Suppressor macrophage treated with lipopolysaccharide for 4 hours (primary cell): Measurements from ENCODE around the gene RASL12.

Source experiments
- DNase-seq: peaks from one replicate; pipeline ENCODE4 v3.0.0-alpha.2; 2020

Gene RASL12

DNA sequence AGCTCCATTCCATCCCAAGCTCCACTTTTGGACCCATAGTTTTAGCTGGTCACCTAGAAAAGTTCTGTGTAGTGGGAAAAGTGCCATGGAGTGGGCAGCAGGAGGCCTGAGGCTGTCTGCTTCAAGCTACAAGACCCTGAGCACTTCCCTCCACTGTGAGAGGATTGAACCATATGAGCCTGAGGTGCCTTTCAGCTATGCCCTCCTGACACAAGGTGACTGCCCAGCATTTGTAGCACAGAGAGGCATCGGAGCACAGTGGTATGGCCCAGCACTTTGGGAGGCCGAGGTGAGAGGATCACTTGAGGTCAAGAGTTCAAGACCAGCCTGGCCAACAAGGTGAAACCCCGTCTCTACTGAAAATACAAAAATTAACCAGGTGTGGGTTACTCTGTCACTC, 4.8 kb upstream of the RASL12 start:
- no peak for DNase-seq

DNA sequence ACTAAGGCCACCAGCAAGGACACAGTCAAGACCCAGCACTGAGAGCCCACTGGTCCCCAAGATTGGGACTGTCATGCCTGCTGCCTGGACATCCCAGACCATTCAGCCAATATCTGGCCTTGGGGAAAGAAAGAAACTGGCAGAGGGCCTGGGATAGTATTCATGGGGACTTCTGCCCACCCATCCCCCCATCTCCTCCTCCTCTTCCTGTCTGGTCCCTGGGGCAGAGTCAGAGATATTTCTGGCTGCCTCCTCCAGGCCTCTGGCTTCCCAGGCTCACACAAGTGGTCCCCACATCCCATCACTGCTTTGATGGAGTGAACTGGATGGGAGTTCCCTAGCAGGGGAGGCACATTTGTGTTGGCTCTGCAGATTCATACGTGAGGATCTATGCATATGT, 4.2 kb upstream of the RASL12 start:
- DNase-seq: no peak

DNA sequence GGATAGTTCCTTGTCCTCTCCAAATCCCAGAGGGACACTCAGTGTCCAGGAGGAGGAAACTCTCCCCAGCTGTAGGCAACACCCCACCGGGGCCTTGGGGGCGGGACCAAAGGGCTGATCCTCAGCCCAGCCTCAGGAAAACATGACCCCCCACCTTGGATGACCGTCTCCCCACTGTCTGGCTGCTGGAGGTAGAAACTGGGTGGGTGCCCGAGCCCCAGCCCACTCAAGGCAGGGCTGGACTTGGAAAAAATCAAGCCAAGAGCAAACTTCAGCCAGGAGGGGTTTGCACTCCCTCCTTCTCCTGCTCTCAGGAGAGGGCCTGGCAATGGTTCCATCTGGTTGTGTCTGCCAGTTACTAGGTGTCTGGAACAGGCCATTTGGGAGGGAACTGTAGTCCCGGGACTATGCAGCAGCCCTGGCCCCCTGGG, 3.6 kb upstream of the RASL12 start:
- no peak for DNase-seq

DNA sequence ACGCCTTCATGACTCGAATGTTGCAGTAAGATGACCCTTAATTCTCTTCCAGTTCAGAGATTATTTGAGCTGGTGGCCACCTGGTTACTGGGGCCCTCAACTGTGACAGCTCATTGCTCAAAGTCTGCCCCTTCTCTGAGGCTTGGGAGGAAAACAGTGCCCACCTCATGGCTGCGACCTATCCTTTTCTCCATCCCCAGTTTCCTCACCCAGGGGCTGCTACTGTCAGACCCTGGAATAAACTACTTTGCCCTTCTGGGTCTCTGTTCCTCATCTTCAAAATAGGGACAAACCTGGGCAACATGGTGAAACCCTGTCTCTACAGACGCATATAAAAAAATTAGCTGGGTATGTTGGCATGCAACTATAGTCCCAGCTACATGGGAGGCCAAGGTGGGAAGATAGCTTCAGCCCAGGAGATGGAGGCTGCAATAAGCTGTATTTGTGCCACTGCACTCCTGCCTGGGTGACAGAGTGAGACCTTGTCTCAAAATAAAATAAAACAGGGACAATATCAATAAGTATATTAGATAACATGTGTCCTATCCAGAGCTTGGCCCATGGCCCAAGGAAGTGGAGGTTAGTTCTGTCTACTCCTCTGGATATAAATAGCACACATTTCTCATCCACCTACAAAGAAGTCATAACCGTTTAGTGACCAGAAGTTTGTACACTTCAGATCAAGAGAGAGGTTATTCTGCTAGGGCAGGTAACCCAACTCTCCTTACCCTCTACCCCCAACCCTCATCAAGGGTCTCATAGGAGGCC, 2.2 kb upstream of the RASL12 start:
- DNase-seq: no peak

DNA sequence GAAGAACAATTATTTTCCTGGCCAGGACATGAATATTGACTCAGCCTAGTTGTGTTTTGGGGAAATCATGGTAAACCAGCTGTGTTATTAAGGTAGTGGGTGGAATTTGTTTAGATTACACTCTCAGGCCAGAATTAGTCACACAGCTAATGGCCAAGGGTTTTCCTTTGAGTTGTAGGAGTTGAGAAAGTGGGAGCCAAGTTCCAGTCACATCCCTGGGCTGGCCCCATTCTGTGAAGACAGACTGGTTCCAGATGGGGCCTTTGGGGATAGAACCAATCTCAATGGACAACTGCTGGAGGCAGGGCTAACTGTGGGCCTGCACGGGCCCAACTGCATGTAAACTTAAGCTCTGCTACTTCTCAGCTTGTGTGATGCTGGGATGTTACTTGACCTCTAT, 1.4 kb upstream of the RASL12 start:
- peak; percentile 11 for DNase-seq

DNA sequence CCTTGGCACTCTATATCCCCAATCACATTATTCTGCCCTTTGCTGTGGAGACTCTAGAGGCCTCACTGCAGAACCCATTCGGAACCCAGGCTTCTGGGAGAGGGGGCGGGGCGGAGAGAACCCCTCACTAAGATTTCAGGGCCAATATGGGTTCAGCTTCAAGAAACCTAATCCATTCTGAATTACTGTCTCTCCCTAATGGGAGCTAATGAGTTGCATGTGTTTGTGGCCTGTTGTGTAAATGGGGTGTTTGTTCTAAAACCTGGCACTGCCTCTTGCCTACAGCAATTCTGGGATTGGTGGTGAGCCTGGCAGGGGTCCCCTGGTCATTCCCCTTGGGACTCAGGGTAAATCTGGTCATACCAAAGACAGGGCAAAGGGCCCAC, 605 bp upstream of the RASL12 start:
- DNase-seq: no peak

DNA sequence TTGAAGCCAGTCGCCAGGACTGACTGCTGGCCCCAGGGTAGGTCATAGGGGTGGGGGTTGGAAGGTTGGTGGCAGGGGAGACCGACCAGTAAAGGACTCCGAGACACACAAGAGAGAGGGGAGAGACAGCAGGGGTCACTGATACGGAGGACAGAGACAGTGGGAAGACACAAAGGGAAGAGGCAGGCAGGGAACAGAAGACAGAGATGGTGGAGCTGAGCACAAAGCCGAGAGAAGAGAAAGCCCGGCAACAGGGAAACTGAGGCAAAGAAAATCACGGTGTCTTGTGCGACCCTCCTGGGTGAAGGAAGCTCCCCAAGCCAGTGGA, 510 bp downstream of the RASL12 start:
- DNase-seq: no peak

DNA sequence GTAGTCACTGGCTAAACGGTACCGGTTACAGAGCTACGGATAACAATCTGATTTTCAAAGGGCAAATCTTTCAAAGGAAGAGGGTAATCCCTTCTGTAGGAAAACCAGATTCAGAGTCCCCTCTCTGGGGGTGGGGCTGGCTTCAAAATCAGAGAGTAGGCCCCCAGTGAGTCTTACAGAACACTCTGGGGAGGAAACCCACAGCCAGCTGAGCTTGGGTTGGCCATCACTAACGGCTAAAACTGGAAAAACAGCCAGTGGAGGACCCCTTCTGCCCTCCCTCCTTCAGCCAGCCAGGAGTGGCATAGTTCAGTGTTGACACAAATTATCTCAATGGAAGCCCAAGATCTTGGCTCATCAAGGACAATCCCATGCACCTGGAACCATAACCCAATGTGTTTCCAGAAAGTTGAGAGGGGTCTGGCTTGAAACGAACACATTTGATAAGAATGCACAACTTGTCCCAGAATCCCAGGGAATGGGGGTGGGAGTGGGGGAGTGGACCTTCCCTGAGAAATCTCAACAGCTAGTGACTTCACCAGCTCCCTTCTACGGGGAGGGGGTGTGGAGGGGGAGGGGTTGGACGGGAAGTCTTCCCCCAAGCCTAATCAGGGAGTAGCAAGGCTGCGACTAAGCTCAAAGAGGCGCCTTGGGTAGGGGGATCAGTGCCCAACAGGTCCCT, 1.0 kb downstream of the RASL12 start:
- no peak for DNase-seq

DNA sequence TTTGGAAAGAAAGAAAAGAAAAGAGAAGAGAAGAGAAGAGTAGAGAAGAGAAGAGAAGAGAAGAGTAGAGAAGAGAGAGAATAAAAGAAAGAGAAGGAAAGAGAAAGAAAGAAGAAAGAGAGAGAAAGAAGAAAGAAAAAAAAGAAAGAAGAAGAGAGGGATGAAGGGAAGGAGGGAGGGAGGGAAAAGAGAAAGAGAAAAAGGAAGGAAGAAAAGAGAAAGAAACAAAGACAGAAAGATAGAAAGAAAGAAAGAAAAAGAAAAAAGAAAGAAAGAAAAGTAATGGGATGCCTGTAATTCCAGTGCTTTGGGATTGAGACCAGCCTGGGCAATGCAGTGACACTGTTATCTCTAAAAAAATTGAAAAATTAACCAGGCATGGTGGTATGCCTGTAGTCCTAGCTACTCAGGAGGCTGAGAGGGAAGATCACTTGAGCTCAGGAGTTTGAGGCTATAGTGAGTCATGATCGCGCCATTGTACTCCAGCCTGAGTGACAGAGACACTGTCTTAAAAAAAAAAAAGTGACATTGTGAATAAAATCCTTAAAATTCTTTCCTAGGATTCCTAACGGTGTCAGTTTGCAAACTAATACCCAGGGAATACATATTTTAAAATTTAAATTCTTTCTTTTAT, 1.7 kb downstream of the RASL12 start:
- no peak for DNase-seq

DNA sequence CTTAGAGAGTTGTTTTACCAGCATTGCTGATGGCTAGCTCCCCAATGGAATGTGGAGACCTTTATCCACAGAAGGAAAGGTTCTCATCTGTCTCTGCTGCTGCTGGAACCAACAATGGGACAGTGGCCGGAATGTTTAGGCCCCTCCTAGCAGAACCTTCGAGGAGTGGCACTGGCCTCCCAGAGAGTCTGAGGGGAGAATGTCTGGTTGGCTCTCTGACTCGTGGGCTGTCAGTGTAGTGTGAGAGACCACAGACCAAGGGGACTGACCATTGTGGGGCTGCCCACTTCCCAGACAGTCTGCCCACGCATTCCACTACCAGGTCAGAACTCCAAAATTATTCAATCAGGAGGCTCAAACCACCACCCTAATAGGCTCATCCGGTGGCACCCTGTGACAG, 5.1 kb downstream of the RASL12 start:
- DNase-seq: no peak

DNA sequence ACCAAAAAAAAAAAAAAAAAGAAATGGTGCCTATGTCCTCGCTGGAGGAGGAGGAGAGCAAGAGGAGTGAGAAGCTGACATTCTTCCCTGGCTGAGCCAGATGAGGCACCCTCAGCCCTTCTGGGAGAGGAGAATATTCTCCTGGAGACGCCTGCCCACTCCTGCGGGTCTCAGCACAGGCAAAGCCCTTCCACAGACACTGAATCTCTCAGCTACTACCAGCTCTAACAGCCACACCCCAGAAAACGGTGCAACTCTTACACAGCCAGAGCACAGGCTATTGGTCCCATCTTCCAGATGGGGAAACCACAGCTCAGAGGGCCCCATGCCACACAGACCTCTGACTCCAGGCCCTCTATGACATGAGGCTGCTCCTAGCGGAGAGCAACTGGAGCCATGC, 5.7 kb downstream of the RASL12 start:
- no peak for DNase-seq

DNA sequence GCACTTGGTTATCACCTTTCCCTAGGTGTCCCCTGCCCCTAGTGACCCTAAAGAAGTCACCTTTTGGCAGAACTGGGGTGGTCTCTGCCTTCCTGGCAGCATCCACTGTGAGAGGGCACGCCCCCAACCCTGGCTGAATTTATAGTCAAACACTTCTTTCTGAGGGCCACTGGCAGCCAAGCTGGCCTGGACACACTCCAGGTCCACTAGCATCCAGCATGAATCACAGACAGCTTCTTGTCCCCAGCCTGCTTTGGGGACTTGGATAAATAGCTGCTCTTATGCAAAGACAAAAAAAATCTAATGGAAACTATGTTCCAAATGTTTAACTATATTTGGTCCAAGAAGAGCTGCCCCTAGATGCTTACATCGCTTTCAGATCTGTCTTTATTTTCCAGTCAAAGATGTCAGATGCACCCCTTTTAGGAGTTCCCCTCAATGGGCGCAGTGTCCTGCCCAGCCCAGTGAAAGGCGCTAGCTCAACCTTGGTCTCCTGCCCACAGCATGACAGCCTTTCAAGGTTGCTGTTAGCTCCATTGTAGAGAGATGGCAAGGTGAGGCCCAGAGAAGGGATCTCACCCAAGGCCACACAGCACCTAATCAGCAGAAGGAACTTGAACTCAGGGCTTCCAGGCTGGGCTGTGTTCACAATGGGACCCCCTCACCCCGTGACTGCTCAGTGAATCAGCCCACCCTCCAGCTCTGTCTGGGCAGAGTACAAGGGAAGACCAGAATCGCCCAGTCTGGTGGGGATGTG, 7.0 kb downstream of the RASL12 start:
- DNase-seq: no peak

DNA sequence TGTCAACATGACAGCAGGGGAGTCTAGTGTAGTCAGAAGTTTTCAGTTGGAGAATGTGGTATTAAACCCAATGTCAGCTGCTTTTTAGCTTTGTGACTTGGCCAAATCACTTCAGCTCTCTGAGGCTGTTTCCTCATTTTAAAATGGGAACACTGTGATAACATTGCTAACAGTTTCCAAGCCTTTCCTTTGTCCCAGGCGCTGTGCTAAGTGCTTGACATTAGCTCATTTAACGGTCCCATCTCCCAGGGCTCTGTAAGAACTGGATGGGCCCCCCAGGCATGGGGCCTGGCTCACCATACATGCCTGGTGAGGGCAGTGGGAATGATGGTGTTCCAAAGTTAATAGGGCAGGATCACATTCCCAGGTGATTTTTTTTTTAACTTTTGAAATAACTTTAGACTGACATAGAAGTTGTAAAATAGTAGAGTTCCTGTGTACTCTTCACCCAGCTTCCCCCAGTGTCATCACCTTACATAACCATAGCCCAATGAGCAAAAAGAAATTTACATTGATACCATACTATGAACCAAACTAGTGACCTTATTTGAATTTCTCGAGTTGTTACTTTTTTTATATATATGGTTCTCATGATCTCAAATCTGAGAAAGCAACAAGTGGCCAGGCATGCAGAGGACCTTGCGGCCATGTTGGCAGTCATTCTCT, 7.7 kb downstream of the RASL12 start:
- DNase-seq: peak; percentile 15

DNA sequence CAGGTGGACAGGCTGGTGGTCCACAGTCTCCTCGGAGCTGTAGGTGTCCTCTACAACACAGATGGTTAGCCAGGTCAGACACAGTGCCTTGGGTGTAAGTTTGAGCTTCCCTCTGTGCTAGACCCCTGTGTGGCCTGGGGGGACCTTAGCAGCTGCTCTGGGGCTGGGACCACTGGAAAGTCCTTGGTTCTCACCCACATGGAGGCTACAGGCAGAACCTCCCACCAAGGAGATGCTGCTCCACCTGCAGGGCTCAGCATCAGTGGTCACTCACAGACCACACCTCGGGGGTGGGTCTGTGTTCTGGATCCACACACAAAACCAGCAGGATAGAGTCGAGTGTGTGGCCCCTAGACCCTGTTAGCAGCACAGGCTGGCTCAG, 8.4 kb downstream of the RASL12 start:
- no peak for DNase-seq

DNA sequence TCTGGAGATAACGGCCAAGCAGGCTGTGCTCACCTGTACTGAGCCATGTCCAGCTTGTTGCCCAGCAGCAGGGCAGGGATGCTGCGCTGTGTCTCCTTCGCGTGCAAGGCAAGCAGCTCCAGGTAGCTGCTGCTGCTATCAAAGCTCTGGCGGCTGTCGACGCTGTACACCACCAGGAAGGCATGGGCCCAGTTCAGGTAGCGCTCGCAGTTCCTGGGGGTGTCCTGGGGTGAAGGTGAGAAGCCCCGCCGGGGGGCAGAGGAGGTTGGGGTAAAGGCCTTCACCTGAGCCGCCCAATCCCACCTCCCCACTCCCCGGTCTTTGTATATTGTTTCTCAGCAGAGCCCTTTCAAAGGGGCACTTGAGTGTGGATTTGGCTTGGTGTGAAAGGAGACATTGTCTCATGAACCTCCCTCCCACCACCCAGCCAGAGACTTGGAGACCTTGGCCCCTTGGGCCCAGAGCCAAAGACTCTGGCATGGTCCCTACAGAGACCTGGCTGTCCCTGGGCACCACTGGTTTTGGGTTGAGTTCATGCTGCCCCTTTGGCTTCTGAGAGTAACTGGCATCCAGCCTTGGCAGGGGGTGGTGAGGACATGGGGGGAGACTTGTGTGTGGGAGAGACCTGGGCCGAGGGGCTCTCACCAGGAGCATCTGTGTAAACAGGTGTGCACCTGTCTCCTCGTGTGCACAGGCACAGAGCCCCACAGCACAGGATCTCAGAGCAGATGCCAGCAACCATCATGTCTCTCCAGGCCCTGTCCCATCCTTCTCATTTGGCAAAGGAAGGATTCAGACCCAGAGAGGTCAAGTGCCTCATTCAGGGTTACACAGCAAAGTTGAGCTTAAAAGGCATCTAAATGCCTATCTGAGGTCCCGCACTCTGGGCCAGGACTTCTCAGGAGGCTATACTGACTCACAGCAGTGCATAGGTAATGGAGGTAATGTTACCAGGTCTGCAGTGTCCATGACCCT, 9.1 kb downstream of the RASL12 start:
- DNase-seq: no peak

DNA sequence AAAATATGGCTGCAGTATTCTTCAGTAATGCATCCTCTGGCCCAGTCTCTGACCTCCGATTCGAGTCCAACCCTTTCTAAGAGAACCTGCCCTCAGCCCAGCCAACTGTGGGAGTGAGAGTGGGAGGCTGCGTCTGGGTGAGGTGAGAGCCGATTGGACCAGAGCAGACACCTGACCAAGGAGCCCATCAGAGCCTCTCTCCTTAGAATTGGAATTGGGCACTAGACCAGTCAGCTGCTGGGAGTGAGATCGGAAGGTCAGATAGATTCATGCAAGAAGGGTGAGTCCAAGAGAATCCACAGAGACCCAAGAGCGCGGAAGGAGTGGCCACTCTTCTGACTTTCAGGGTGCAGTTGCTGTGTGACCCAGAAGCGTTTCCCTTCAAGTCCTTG, 10.2 kb downstream of the RASL12 start:
- no peak for DNase-seq

DNA sequence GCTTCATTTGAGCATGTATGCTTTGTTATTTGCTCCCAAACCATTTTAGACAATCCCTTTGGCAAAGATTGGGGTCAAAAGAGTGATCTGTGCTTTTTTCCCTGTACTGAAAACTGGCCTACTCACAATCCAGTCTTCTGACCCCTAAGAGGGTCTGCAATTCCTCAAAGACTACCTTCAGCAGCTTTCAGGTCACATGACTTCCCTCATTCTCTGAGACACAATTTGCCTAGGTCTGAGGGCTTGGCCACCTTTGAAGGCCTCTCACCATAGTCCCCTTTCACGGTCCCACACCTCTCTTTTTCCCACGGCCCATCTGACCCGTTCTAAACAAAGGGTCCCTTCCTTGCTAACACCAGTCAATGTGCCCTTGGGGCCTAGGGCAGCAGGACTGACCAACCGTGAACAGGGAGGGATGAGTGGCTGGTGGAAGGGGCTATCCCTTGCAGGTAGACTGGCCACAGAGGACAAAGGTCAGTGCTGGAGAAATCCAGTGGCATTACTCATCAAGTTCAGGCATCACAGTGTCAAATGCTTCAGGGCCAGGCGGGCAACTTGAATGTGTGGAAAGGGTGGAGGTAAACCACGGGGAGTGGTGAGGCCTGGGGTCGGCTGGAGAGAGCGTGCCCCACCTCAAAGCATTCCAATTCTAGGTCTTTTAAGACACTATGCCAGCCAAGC, 10.8 kb downstream of the RASL12 start:
- DNase-seq: no peak

DNA sequence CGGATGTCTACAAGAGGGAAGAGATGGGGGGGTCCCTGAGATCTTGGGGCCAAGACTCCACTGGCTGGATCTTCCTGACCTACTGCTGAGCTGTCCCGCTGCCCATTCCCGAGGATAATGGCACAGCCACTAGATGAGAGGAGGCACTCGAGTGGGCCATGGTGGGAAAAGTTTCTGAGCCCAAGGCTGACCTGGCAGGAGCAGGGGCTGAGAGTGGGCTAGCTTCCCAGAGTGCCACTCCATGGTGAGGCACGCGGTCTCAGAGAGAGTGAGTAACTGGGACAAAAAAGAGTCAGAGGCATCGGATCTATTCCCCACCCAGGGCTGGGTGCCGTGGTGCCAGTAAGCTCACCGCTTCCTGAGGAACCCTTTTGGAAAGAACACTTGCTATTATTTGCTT, 11.7 kb downstream of the RASL12 start:
- no peak for DNase-seq

DNA sequence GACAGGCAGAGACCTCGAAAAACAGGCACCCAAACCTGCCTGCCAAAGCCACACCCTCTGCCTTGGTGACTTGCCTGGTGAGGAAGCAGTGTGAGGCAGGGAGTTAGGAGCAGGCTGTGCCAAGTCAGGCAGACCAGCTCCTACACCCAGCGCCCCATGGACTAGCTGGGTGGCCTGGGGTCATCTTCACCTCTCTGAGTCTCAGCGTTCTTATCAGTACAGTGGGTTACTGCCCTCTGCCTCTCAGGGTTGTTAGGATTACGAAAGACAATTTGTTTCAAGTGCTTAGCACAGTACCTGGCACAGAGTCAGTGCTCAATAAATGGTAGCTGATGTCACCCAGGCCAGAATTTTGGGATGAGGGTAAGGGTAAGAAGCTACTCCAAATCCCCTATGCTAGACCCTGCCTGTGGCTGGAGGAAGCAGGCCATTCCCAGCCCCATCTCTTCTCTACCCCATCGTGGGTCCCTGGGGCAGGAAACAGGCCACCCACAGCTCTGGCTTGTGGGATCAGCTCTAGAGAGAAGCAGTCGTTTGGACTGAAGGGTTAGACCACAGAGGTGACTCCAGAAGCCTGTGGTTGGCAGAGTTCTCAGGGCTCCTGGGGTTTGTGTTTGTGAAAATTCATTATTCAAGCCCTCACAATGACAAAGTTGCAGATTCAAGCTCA, 12.5 kb downstream of the RASL12 start:
- DNase-seq: no peak

DNA sequence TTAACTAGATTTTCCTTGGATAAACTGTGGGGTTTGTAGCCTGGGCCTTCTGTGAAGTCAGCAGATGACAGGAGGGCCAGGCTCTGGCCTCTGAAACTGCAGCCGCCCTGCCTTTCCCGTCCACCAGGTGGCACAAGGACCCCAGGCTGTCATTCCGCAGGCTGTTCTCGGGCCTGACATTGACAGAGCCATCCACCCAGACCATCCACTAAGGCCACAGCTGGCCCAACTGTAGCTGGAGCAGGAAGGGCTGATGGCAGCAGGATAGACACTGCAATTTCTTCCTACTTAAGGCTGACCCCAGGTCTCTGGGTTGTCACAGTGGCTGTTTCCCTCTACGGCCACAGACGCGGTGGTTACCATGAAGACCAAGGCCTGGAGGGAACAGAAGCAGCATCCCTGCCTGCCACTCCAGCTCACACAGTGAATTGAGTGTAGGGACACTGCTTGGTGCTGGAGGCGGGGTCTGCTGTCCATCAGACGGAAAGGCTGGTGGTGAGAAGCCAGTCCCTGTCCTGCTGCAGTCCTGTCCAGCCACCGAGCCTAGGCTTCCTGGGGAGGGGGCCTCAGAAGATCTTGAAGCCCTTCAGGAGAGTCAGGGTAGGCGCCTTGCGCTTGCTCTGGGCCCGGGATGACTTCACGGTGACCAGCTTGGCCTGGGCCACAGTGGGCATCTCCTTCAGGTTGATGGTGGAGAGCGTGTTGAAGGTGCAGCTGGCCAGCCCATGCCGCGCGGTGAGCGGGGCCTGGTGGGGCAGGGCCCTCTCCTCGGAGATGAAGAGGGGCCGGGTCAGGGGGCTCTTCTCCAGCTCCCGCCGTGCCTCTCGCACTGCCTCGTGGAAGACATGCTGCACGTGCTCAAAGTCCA, 13.2 kb downstream of the RASL12 start:
- DNase-seq: peak; percentile 76
